Medulla oblongata (tissue), 1 donor: ENCODE data around the gene LYSMD4.
A peak's percentile ranks its signal among the peaks of the same experiment; 100 is the strongest.

Experiments
- DNase-seq: peaks from one replicate; pipeline ENCODE4 v3.0.0-alpha.2; 2015; ENCODE audit errors: extremely low spot score

The LYSMD4 gene

GRCh38 chr15:99731336-99732123 lies 1.7 kb downstream of the LYSMD4 start:
- DNase-seq, result no peak

- peak; percentile 66 for DNase-seq
Observed at GRCh38 chr15:99729920-99730319, 3.3 kb downstream of the LYSMD4 start.

GRCh38 chr15:99729327-99729726 lies 3.9 kb downstream of the LYSMD4 start:
- no peak for DNase-seq

- no peak for DNase-seq
Observed at GRCh38 chr15:99728916-99729315, 4.3 kb downstream of the LYSMD4 start.

GRCh38 chr15:99727733-99728132 lies 5.5 kb downstream of the LYSMD4 start:
- DNase-seq, result no peak

GRCh38 chr15:99727330-99727729 lies 5.9 kb downstream of the LYSMD4 start:
- no peak for DNase-seq

- no peak for DNase-seq
Observed at GRCh38 chr15:99726333-99726732, 6.9 kb downstream of the LYSMD4 start.

GRCh38 chr15:99722406-99722805 lies 10.8 kb downstream of the LYSMD4 start:
- no peak for DNase-seq

- no peak for DNase-seq
Observed at GRCh38 chr15:99721896-99722295, 11.3 kb downstream of the LYSMD4 start.

GRCh38 chr15:99721104-99721778 lies 12.0 kb downstream of the LYSMD4 start:
- no peak for DNase-seq

GRCh38 chr15:99720533-99720932 lies 12.7 kb downstream of the LYSMD4 start:
- DNase-seq, result no peak

- no peak for DNase-seq
Observed at GRCh38 chr15:99719096-99719541, 14.1 kb downstream of the LYSMD4 start.

GRCh38 chr15:99718421-99718820 lies 14.8 kb downstream of the LYSMD4 start:
- no peak for DNase-seq

GRCh38 chr15:99717161-99718009 lies 15.9 kb downstream of the LYSMD4 start:
- DNase-seq, result no peak

- no peak for DNase-seq
Observed at GRCh38 chr15:99716540-99717095, 16.6 kb downstream of the LYSMD4 start.

- DNase-seq, result no peak
Observed at GRCh38 chr15:99712415-99712814, 20.8 kb downstream of the LYSMD4 start.

GRCh38 chr15:99711625-99712024 lies 21.6 kb downstream of the LYSMD4 start:
- DNase-seq, result no peak

- no peak for DNase-seq
Observed at GRCh38 chr15:99709243-99709986, 23.8 kb downstream of the LYSMD4 start.

GRCh38 chr15:99708563-99708962 lies 24.7 kb downstream of the LYSMD4 start:
- DNase-seq, result peak; percentile 45

GRCh38 chr15:99707473-99708270 lies 25.6 kb downstream of the LYSMD4 start:
- DNase-seq, result no peak
